ENCODE results near the gene NFIA. TPM values are rescaled to one million over a fixed set of nuclear protein-coding genes. Genes with fewer than 3 reads are reported as not detected.

NFIA gene
- total RNA-seq: 100 to 1,000 TPM; 134 to 183 (median 148) TPM

- no peaks in the 10 kb centered on the region for H3K27me3 ChIP-seq
- H3K36me3 ChIP-seq: no peaks in the 10 kb centered on the region
- H3K4me3 ChIP-seq: peak within 1 kb of the TSS; percentile 71 to 96 (median 88)
- peak within 1 kb of the TSS; percentile 97 to 98 (median 98) for H3K27ac ChIP-seq (replicated peaks in 1 of 4)
- intact Hi-C loops (cut with DNase I): loop anchor here (10.0 kb wide), 1 partner anchor 162 kb away; no protein-coding TSS in a partner anchor
- TF ChIP-seq EP300 (IDR thresholded peaks at IDR 0.05) (no peak), POLR2A (IDR thresholded peaks at IDR 0.05; ENCODE audit: low read depth) (peak; percentile 16), POLR2AphosphoS5 (IDR thresholded peaks at IDR 0.05) (peak; percentile 49 to 62)
- H3K4me1 ChIP-seq: peaks cover 39 to 68% (median 60%) of the 10 kb centered on the region in 4 donors
- H3K9me3 ChIP-seq: no peaks in the 10 kb centered on the region
- no peak for DNase-seq (ENCODE audit: extremely low spot score)
- under 1% methylated on average over 18 of the region's 73 CpGs for WGBS
Observed at GRCh38 chr1:61082311-61083012, at the start of gene NFIA. Gene NFIA (plus strand): TSS chr1:61082561.

GRCh38 chr1:61035880-61036279, 46.5 kb upstream of the NFIA start:
- Histone ChIP-seq H3K27me3 (no peaks in the 10 kb centered on the region), H3K4me3 (no peak overlapping the region), H3K9me3 (no peaks in the 10 kb centered on the region), H3K4me1 (no peaks in the 10 kb centered on the region), H3K36me3 (no peaks in the 10 kb centered on the region), H3K27ac (replicated peaks in 1 of 4) (no peak overlapping the region)
- no peak for TF ChIP-seq POLR2AphosphoS5 (IDR thresholded peaks at IDR 0.05)
- TF ChIP-seq, protein P1, sequence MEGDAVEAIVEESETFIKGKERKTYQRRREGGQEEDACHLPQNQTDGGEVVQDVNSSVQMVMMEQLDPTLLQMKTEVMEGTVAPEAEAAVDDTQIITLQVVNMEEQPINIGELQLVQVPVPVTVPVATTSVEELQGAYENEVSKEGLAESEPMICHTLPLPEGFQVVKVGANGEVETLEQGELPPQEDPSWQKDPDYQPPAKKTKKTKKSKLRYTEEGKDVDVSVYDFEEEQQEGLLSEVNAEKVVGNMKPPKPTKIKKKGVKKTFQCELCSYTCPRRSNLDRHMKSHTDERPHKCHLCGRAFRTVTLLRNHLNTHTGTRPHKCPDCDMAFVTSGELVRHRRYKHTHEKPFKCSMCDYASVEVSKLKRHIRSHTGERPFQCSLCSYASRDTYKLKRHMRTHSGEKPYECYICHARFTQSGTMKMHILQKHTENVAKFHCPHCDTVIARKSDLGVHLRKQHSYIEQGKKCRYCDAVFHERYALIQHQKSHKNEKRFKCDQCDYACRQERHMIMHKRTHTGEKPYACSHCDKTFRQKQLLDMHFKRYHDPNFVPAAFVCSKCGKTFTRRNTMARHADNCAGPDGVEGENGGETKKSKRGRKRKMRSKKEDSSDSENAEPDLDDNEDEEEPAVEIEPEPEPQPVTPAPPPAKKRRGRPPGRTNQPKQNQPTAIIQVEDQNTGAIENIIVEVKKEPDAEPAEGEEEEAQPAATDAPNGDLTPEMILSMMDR (IDR thresholded peaks at IDR 0.05): no peak
- TF ChIP-seq EP300 (IDR thresholded peaks at IDR 0.05): no peak
- no peak for TF ChIP-seq POLR2A (IDR thresholded peaks at IDR 0.05; ENCODE audit: low read depth)
- intact Hi-C loops (cut with DNase I): no loop called here
- no peak for DNase-seq (ENCODE audit: extremely low spot score)

- intact Hi-C loops (cut with DNase I): loop anchor here (2.0 to 5.0 kb wide), 5 partner anchors 70 to 1065 kb away; no protein-coding TSS in a partner anchor
- Histone ChIP-seq H3K36me3 (no peaks in the 10 kb centered on the region), H3K27ac (replicated peaks in 1 of 4) (peak overlapping the region; percentile 80 to 84 (median 83)), H3K4me1 (peaks cover 8 to 12% (median 11%) of the 10 kb centered on the region in 4 donors), H3K4me3 (peak overlapping the region; percentile 61 to 71 (median 68)), H3K27me3 (peaks cover 0 to 4% (median 0%) of the 10 kb centered on the region in 4 donors), H3K9me3 (no peaks in the 10 kb centered on the region)
- TF ChIP-seq POLR2A (IDR thresholded peaks at IDR 0.05; ENCODE audit: low read depth) (no peak), POLR2AphosphoS5 (IDR thresholded peaks at IDR 0.05) (no peak), EP300 (IDR thresholded peaks at IDR 0.05) (no peak)
- TF ChIP-seq, protein P1 (IDR thresholded peaks at IDR 0.05): no peak
- WGBS: 37% methylated on average over 12 of the region's 17 CpGs
- no peak for DNase-seq (ENCODE audit: extremely low spot score)
Observed at GRCh38 chr1:61042466-61043009, 39.8 kb upstream of the NFIA start.

- H3K4me3 ChIP-seq: peak overlapping the region; percentile 61 to 71 (median 68)
- 52% methylated on average over 3 of the region's 85 CpGs for WGBS
- peaks cover 0 to 4% (median 0%) of the 10 kb centered on the region in 4 donors for H3K27me3 ChIP-seq
- intact Hi-C loops (cut with DNase I): loop anchor here (2.0 to 5.0 kb wide), 5 partner anchors 71 to 1066 kb away; no protein-coding TSS in a partner anchor
- peak overlapping the region; percentile 80 to 84 (median 83) for H3K27ac ChIP-seq (replicated peaks in 1 of 4)
- no peaks in the 10 kb centered on the region for H3K36me3 ChIP-seq
- TF ChIP-seq, protein P1 (IDR thresholded peaks at IDR 0.05): peak; percentile 83 to 97 (median 91)
- TF ChIP-seq POLR2A (IDR thresholded peaks at IDR 0.05; ENCODE audit: low read depth): no peak
- TF ChIP-seq POLR2AphosphoS5 (IDR thresholded peaks at IDR 0.05): peak in 1 of 2 donors; percentile 46
- no peak for TF ChIP-seq EP300 (IDR thresholded peaks at IDR 0.05)
- H3K9me3 ChIP-seq: no peaks in the 10 kb centered on the region
- DNase-seq (ENCODE audit: extremely low spot score): peak; percentile 96
- H3K4me1 ChIP-seq: peaks cover 8 to 12% (median 11%) of the 10 kb centered on the region in 4 donors
Observed at GRCh38 chr1:61043010-61043820, 39.1 kb upstream of the NFIA start.

Data from esophagus muscularis mucosa (tissue), 4 donors.